NCI-H1436 (cell line): ENCODE data around the gene NIPAL1.

Experiments used
- DNase-seq: peaks from one replicate; lab custom pipeline; 2025; lab: John Stamatoyannopoulos, UW

Gene NIPAL1

DNA sequence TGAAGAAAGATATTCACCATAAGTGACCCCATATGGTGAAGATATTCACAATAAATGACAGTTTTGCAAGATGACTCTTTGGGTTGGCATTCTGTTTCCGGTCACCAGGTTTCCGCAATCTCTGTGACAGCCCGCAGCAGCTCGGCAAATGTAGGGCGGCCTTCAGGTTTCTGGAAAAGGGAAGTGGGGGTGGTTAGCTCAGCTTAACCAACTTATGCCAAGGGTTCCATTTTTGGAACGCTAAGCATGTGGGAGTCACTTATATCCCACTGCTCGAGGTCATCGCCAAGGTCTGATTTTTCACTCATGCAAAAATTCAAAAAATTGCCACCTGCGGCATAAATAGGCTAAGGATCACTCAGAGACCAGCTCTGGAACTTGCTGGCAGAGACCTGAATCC lies 51.0 kb downstream of the NIPAL1 start:
- DNase-seq = no peak

DNA sequence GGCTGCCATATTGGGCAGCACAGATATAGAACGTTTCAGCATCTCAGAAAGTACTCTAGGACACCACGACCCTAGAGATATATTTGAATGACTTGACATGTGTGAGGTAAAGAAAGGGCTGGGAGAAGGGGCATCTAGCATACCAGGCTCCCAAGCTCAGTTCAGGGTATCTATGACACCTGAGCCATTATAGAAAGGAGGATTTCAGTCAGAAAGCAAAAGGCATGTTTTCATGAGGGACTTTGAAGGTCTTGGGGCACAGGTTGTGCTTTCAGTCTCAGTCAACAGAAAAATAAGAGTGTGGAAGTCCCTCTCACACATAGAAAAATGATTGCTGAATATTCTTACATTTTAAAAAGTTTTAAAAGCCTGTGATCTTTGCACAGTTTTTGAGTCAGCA lies 51.6 kb downstream of the NIPAL1 start:
- no peak for DNase-seq

DNA sequence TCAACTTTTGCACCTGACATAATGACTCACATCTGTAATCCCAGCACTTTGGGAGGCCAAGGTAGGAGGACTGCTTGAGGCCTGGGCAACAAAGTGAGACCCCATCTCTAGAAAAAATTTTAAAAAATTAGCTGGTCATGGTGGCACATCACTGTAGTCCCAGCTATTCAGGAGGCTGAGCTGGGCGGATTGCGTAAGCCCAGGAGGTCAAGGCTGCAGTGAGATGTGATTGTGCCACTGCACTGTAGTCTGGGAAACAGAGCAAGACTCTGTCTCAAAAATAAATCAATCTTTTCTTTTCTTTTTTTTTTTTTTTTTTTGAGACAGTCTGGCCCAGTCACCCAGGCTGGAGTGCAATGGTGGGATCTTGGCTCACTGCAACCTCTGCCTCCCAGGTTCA lies 52.5 kb downstream of the NIPAL1 start:
- DNase-seq = no peak

DNA sequence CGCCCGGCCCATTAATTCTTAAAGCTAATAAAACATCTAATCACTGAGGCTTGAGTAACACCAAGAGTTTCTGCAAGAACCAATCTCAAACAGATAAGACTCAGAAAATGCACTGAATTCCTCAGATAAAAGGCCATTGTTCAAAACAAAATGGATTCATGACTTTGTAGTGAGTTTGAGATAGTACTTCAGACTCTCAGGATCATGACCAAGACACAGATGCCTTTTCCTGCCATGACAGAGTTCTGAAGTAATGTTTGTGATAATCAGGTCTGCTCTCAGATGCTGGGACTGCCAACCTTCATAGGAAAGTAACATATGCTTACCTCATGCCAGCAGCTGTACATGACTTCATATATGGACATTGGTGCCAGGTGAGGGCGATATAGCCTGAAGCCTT lies 54.6 kb downstream of the NIPAL1 start:
- no peak for DNase-seq

DNA sequence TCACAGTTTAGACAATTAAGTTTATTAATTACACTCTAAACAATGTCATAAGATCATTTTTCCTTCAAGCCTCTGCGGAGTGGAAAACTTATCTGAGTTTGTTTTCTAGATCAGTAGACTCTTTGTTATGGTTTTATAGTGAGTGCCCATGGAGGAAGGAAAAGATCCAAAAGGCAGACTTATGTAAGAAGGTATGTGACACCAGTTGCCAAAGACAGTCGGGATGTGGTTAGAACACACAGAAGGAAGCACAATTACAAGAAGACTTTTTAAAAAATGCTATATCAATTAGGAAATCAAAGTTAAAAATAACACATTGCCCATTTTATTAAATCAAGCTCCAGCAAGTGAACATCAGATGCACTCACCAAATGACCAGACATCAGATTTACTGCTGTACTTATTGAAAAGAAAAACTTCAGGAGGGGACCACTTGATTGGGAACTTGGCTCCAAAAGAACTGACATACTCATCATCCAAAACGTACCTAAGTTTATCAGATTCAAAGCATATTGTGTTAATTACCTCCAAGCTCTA lies 57.1 kb downstream of the NIPAL1 start:
- DNase-seq = no peak

DNA sequence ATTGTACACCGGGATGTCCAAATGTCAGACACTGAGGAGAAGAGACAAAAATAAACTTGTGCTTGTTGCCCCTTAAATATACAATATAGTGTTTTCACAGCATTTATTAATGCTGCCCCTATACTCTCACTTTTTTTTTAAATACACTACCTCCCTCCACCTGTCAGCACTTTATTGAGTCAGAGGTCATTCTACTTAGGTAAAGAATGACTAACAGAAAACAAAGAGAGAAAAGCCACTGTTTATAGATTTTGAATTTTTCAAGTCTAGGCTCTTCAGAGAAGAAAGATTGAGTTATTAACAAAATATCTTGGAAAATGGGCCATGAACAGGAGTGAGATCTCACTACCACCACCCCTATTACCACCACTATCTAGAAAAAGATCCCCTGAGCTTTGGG lies 58.1 kb downstream of the NIPAL1 start:
- no peak for DNase-seq

DNA sequence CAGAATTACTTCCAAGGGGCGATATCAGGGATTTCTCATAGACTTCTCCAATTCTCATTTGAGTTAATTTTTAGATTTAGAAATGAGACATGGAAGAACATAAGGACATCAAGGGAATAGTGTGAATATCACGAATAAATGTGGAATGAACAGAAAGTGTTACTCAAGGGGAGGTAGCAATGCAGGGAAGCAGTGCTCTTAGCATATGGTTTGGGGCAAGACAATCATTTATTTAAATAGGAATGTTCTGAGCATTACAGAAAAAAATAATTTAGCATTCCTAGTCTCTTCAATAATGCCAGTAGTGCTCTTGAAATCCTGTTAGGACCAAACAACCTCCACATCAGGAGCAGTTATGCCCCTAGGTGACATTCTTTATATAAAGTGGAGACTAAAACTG lies 61.9 kb downstream of the NIPAL1 start:
- no peak for DNase-seq

DNA sequence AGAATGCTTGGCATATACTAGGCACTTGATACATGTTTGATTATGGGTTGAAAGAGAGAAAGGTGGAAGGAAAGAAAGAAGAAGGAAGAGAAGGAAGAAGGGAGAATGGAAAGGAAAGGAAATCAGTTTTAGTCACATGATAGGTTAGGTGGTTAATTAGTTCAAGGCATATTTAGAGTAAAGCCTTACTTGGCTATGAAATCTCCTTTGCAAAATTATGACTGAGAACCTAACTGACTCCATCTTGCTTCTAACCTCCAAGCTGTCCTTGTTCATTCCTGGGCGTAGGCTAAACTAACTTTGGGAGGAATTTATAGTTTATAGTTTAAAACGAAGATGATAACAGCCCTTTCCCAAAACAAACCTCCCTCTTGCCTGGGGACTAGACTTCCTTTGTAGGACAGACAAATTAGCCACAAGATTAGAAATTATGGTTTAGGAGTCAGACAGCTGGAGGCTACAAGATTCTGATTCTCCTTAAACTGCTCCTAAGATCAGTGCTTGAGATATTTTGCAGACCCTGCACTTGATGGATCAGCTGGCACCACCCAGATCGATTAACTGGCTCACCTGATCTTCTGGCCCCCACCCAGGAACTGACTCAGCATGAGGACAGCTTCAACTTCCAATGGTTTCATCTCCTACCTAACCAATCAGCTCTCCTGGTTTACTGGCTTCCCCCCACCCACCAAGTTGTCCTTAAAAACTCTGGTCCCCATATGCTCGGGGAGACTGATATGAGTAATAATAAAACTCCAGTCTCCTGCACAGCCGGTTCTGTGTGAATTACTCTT lies 62.5 kb downstream of the NIPAL1 start:
- DNase-seq = no peak

DNA sequence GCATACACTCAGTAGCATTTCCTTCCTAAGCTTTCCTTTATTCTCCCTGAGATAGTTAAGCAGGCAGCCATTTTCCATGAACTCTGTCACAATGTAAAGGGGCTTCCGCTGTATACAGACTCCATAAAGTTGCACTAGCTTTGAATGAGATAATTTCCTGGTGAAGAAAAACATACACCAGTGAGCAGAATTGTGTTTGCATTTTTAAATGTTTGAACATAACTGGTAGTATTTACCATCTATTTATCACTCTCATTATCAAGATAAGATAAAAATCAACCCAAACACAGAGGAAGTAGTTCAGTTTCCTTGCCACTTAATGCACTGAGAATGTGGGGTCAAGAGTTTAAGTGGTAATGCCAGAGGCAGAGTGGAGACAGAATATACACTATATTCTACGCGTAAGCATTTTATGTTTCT lies 63.4 kb downstream of the NIPAL1 start:
- DNase-seq = no peak

DNA sequence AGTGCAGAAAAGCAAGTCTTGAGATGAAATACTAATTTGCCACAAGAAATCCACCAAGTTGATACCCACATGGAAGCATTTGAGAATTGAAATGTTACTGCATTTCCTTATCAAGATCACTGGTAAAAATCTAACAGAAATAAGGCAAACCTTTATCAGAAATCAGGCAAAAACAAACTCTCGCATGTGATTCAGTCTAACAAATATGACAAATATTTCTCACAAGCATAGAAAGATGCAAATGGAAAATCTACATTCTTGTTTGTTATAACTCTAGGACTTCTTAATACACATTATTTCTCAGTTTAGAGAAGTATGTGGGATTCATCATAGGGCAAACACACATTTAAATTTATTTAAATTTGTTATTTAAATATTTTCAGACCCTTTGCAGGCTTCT lies 64.6 kb downstream of the NIPAL1 start:
- DNase-seq = no peak

DNA sequence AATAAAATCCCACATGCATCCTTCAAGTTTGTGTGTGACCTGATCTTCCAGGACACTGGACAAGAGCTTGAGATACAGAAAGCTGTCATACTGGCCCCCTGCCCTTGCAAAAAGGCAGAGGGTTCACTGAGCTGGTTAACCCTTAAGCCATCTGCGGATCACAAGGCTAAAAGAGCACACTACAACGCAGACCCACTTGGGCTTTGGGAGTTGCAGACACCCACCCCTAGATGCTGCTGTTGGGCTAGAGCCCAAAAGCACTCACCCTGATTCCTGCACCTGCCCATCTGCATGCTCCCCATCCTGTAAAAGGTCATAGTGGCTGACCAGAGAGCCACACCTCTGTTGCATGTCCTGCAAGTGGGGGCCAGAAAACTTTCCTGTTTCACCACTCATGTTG lies 66.4 kb downstream of the NIPAL1 start:
- DNase-seq = no peak

DNA sequence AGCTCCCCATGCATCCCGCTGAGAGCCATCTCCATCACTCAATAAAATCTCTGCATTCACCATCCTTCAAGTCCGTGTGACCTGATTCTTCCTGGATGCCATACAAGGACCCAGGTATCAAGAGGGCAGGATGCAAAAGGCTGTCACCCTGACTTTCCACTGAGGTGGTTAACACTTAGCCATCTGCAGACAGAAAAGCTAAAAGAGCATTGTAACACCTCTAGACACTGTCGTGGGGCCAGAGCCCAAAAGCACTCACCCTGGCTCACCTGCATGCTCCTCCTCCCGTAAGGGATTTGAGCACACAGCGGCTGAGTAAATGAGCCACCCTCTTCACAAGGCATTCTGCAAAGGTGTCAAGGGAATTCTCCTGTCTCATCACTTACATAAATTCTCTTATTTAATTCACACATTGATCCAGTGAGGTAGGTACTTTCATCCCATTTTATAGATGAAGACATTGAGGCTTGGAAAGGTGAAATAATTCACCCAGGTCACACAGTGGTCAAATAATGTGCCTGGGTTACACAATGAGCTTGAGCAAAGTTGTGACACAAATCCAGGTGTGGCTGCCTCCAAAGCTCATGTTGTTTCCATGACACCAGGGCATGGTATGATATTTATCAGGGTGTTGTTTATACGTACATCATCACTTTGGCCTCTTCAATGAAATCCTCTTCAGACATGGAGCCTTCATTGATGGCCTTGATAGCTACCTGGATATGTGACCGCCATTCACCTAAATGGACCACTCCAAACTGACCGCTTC lies 69.4 kb downstream of the NIPAL1 start:
- no peak for DNase-seq
